NCI-H146 treated with DMSO at 0.1 percent for 48 hours (cell line): Measurements from ENCODE around the gene CYP46A1.
A peak's percentile ranks its signal among the peaks of the same experiment; 100 is the strongest.

ENCODE experiments used
- DNase-seq: peaks from one replicate; lab custom pipeline; 2025; ENCODE audit not compliant: unreplicated experiment; lab: John Stamatoyannopoulos, UW

The CYP46A1 gene

GRCh38 chr14:99672506-99673304 lies 11.4 kb upstream of the CYP46A1 start:
- DNase-seq = no peak

DNA sequence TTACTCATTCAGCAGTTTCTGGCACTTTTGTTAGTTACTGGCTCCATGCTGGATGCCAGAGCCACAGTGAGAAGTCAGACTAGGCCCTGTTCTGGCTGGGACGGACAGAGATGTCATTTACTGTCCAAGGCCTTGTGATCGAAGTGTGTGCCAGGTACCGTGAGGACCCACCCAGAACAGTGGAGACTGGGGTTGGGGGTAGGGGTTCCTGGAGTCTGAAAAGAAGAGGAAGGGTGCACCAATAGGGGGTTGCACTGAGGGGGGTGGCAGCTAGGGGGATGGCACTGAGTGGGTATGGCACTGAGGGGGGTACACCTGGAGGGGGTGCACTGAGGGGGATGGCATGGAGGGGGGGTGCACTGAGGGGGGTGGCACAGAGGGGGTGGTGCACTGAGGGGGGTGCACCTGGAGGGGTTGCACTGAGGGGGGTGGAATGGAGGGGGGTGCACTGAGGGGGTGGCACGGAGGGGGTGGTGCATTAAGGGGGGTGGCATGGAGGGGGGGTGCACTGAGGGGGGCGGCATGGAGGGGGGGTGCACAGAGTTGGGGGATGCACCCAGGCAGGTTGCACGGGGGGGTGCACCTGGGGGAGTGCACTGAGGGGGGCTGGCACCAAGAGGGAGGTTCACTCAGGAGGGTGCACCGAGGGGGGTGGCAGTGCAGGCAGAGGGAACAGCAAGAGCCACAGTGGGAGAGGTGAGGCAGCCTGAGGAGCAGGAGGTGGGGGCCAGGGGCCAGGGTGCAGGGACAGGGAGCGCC lies 10.6 kb upstream of the CYP46A1 start:
- DNase-seq = no peak

DNA sequence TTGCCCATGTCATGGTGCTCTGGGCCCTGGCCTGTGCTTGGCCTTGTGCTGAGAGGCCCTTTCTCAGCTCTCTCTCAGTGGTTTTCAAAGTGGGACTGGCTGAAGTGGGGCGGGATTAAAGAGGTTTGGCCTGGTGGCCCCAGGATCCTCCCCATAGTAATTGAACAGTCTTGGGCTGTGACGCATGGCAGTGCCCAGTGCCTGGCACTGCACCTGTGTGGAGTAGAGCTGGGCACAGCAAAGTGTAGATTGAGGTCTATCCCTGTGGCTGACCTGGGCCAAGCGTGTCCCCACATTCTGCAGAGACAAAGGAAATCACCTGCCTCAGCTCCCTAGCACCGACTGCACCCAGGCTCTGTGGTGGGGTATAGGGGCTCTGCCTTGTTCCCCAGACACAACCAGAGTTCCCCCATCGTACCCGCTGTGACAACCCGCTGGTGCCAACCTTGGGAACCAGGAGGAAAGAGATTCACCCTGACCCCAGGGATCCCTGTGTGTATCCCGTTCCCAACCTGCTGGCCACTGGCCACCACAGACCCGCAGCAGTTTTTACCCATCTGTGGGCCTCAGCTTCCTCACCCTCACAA lies 9.9 kb upstream of the CYP46A1 start:
- no peak for DNase-seq

DNA sequence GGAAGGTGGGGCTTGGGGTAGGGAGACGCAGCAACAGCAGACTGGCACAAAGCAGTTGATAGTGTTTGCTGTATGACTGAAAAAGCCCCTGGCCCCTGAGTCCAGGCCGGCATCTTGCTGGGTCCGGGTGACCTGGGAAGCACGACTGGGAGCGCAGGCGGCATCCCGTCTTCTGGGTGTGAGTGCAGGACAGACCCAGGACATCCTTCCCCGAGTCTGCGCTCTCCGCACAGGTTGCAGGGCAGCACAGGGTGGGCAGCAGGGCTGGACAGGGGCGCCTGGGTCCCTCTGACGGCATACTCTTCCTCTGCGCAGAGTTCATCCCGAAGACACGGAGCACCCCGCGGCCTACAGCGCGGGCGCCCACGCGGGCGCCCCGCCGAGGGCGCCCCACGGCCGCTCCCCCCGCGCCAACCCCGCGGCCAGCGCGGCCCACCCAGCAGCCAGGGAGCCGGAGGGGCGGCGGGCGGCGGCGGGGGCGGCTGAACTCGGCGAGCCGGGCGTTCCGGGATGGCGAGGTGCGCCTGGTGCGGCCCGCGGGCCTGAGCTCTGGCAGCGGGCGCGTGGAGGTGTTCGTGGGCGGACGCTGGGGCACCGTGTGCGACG lies 9.2 kb upstream of the CYP46A1 start:
- no peak for DNase-seq

DNA sequence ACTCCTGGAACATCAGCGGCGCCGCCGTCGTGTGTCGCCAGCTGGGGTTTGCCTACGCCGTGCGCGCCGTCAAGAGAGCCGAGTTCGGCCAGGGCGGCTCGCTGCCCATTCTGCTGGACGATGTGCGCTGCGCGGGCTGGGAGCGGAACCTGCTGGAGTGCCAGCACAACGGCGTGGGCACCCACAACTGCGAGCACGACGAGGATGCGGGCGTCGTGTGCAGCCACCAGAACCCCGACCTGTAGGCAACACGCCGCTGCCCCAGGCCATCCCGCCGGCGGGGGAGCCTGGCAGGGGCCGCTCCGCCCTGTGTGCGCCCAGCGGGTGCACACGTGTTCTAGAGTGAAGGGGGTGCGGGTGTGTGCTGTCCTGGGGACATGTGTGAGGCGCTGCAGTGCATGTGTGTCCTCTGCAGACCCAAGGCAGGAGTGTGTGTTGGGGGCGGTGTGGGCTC lies 8.7 kb upstream of the CYP46A1 start:
- no peak for DNase-seq

DNA sequence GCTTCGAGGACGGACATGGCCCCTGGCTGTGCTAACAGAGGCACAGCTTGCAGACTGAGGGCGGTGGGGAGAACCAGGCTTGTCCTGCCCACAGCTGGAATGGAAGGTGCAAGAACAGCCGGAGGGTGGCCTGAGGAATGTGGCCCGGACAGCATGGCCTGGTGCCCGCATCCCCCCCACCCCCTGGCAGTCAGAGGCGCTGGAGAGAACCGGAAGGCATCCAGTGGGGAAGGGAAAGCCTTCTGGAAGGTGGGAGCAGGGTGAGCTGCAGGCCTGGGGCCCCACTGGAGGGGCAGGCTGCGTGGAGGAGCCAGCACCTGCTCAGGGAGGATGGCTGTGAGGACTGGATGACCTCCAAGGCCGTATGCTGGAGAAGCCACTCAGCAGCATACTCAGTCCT lies 8.1 kb upstream of the CYP46A1 start:
- no peak for DNase-seq

DNA sequence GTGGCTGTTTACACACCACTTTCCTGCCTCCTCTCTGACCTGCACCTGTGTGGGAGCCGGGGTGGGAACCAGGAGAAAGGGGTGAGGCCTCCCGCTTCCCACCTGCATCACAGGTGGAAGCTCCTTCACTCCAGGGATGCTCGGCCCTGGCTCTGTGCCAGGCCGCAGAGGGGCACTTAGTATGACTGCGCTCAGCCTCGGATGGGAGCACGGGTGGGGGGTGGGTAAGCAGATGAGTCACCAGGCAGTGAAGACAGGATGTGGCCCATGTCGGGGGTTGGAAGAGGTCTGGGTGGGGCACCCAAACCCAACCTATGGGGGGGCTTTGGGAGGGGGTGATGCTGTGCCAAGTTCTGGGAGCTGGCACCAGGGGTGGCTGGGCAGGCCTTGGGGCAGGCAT lies 7.4 kb upstream of the CYP46A1 start:
- DNase-seq = no peak

DNA sequence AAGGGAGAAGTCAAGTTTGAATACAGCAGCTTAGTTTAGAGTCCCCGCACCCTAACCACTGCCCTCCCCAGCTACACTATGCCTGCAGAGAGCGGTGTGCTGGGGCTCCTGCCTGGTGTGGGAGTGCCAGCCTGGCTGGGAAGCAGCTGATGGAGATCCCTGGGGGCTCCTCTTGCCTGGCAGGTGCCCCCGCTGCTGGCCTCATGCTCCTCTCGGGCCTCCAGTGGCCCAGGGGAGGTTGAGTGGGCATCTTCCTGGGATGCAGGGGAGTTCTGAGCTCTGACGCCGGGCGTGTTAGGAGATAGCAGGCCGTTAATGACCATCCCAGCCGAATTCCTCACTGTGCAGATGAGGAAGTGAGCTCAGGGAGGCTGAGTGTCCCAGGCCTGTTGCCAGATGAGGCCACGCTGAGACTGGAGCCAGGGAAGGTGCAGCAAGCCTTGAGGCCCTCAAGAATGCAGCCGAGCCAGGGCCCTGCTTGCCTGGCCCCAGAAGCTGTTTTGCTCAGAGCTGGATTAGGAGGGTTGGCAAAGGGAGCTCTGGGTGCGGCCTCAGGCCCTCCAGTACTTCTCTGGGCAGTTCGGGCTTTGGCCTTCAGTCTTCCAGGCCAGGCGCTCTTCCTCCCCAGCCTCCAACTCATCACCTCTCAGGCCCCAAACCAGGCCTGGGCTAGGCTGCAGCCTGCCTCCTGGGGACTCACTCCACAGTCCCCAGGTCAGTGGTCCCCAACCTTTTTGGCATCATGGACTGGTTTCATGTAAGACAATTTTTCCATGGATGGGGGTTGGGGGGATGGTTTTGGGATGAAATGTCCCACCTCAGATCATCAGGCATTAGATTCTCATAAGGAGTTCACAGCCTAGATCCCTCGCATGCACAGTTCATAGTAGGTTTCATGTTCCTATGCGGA lies 6.6 kb upstream of the CYP46A1 start:
- DNase-seq = no peak

DNA sequence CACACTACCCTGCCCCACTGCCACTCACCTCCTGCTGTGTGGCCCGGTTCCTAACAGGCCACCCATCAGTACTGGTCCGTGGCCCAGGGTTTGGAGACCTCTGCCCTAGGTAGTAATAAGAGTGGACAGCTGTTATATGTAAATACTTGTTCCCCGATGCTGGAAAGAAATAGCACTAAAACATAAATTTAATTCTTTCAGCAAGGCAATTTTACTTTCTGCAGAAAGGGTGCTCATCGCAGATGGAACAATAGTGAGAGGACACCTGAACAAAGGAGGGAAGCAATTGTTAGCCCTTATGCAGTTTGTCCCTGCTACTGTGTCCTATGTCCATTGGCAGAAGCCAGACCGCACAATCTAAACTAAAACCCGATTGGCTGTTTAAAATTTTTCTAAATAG lies 5.9 kb upstream of the CYP46A1 start:
- no peak for DNase-seq

- DNase-seq = no peak
Measured at GRCh38 chr14:99679111-99679510, 5.0 kb upstream of the CYP46A1 start.

GRCh38 chr14:99679543-99679942 lies 4.6 kb upstream of the CYP46A1 start:
- no peak for DNase-seq

DNA sequence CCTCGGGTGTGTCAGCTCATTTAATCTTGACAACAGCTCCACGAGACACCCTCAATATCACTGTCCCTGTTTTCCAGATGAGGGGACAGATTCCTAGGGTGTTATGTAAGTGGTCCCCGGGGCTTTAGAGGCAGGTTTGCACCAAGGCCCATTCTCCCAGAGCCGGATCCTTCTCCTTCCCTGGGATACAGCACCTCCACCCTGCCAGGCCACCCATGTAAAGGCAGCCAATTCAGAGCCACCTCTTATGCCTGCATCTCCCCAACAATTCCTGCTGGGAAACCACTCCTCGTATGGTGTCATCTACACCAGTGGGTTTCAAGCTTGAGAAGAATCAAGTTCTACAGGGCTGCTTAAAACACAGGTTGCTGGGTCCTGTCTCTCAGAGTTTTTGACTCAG lies 4.1 kb upstream of the CYP46A1 start:
- no peak for DNase-seq

GRCh38 chr14:99681101-99681831 lies 2.8 kb upstream of the CYP46A1 start:
- no peak for DNase-seq

GRCh38 chr14:99681832-99682148 lies 2.3 kb upstream of the CYP46A1 start:
- DNase-seq = peak; percentile 1

DNA sequence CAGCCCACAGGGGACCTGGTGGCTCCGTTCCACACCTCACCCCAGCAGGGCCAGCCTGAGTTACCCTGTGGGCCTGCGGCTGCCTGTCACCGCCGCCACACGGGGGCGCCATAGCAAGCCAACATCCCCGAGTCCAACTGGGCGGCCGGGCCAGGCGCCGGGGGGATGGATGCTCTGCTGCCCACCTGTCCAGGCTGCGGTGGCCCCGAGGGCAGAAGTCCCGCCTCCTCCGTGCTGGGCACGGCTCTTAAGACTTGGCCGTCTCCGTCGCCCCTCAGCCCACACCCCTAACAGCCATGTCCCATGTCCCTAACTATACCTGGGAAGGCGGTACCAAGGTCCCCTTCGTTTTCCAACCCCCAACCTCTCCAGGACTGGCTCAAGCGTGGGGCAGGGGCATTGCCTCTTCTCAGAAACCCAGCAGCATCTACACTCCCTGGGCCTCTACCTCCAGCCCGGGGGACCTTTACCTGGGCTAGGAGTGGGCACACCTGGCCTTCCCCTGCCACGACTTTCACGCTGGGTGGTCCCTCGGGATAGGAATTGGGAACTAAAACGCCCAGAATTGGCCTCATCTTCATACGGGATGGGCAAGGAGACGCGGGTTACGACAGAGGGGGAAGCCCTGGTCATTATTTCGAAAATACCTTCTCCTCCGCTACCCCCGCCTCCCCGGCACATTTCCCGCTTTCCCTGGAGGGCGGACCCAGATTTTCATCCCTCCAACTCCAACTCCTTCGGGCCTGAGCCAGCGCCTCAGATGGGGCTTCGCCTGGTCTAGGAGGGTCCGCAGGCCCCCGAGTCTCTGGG lies 1.1 kb upstream of the CYP46A1 start:
- peak; percentile 8 for DNase-seq

DNA sequence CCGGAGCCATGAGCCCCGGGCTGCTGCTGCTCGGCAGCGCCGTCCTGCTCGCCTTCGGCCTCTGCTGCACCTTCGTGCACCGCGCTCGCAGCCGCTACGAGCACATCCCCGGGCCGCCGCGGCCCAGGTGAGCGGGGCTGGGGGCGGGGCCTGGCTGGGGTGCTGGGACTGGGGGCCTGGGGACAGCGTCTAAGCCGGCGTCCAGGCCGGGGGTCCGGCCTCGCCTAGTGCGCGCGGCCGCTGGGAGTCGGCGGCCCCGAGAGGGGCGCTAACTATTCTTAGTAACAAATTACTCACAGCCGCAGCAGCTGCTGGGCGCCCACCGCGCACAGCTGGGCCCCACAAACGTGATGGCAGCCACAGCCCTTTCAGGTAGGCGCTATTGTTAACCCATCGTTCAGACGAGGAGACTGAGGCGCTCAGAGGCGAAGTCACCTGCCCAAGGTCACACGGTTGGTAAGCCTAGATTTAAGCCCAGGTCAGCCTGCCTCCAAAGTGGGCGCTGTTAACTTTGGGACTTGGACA lies 374 bp downstream of the CYP46A1 start:
- no peak for DNase-seq

DNA sequence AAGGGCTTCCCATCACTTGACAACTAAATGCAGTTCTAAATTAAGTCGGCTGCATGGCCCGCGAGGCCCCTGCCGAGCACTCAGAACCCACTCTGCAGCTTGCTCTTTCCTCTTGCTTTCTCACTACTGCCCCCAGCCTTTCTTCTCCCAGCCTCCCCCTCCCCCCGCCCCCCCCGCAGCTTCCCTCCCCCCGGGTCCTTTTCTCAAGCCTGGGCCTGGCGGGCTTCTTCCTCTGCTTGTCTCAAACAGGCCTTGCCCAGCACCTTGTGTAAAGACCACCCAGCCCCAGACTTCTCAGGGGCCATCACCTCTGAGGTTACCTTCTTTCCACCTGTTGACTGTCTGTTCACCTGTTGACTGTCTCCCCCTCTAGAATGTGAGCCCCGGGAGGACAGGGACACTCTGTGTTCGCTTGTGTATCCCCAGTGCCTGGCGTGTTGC lies 1.1 kb downstream of the CYP46A1 start:
- DNase-seq = no peak

GRCh38 chr14:99685596-99685995 lies 1.5 kb downstream of the CYP46A1 start:
- DNase-seq = no peak
